Stimulated activated CD8-positive, alpha-beta memory T cell treated with anti-CD3 and anti-CD28 coated beads, Interleukin-7, amount 100 ng/mL, for 1 hour (primary cell): ENCODE measurements around the gene DHX34.

ENCODE experiments used
- DNase-seq, 2 donors: peaks; one replicate each; pipeline ENCODE4 v3.0.0-alpha.2; 2020; ENCODE audit warnings: low read depth in 2 of 2

Gene DHX34

GRCh38 chr19:47417746-47418691, 68.9 kb downstream of the DHX34 start:
- no peak for DNase-seq

GRCh38 chr19:47418692-47419029, 69.5 kb downstream of the DHX34 start:
- DNase-seq, result no peak

- DNase-seq, result no peak
These were observed 70.1 kb downstream of the DHX34 start, which contains the start of gene MEIS3 for GRCh38 chr19:47419030-47419783. Gene MEIS3, minus strand, starts transcription at chr19:47419527. Its CDS starts 446 bp downstream, at chr19:47419081.

- no peak for DNase-seq
These were observed 70.7 kb downstream of the DHX34 start for GRCh38 chr19:47419789-47420188.

GRCh38 chr19:47421244-47421786, 72.2 kb downstream of the DHX34 start:
- no peak for DNase-seq

- no peak for DNase-seq
These were observed 72.8 kb downstream of the DHX34 start for GRCh38 chr19:47421844-47422395.

- DNase-seq, result no peak
These were observed 73.5 kb downstream of the DHX34 start for GRCh38 chr19:47422417-47423163.

GRCh38 chr19:47423203-47423882, 74.2 kb downstream of the DHX34 start:
- DNase-seq, result no peak

GRCh38 chr19:47427241-47428176, 78.4 kb downstream of the DHX34 start:
- peak; percentile 19 to 50 for DNase-seq

GRCh38 chr19:47428177-47428894, 79.2 kb downstream of the DHX34 start:
- DNase-seq, result peak; percentile 19 to 49

- DNase-seq, result no peak
These were observed 80.2 kb downstream of the DHX34 start for GRCh38 chr19:47429140-47429793.

GRCh38 chr19:47430041-47430802, 81.1 kb downstream of the DHX34 start:
- DNase-seq, result no peak

- DNase-seq, result no peak
These were observed 83.0 kb downstream of the DHX34 start for GRCh38 chr19:47432091-47432490.
